Ascending aorta (tissue), 2 donors: ENCODE measurements around the gene OR51E1. TPM values are rescaled to one million over a fixed set of nuclear protein-coding genes. Genes with fewer than 3 reads are reported as not detected.

Experiments
- DNase-seq, 2 donors: peaks; one replicate each; pipeline ENCODE4 v3.0.0-alpha.2; 2019; ENCODE audit warnings: low spot score in 2 of 2
- H3K27ac ChIP-seq, 2 donors: fragments of 200-600 bp; sonication (generic); one replicate each; pipeline ENCODE4 v1.5.1; 2016 to 2017; ENCODE audit warnings: mild to moderate bottlenecking in 1 of 2
- H3K27me3 ChIP-seq: fragments of 200-600 bp; sonication (generic); one replicate; pipeline ENCODE4 v1.5.1; 2017
- H3K36me3 ChIP-seq, 2 donors: fragments of 200-600 bp; sonication (generic); one replicate each; pipeline ENCODE4 v1.5.1; 2016
- H3K4me1 ChIP-seq, 2 donors: fragments of 200-600 bp; sonication (generic); one replicate each; pipeline ENCODE4 v1.5.1; 2016 to 2017; ENCODE audit warnings: mild to moderate bottlenecking in 1 of 2
- H3K4me3 ChIP-seq, 2 donors: fragments of 200-600 bp; sonication (generic); one replicate each; pipeline ENCODE4 v1.5.1; 2016 to 2017; ENCODE audit warnings: mild to moderate bottlenecking in 1 of 2
- H3K9me3 ChIP-seq, 2 donors: fragments of 200-600 bp; sonication (generic); one replicate each; pipeline ENCODE4 v1.5.1; 2016
- CTCF ChIP-seq, 3 experiments: fragments of 200-600 bp in 2 of 3; fragments of 450-650 bp in 1 of 3; sonication (generic) in 2 of 3; IDR thresholded peaks; one replicate each; pipeline ENCODE4 v1.5.1; 2016 to 2019; ENCODE audit warnings: antibody characterized with exemption in 3 of 3, mild to moderate bottlenecking in 1 of 3, moderate library complexity in 1 of 3
- intact Hi-C: fragments of 100-400 bp; cut with DNase I; formaldehyde crosslinking; loops from one replicate; pipeline ENCODE4 v1.15.1; 2023
- total RNA-seq: library from RNA; depleted of rRNA; stranded (reverse); fragments of >200 nt; gene quantifications from one replicate; pipeline ENCODE4 v1.1.0, GENCODE V29; 2016

Gene OR51E1
- total RNA-seq, 1 donor from 2014 or later: 1.7 TPM

GRCh38 chr11:4610258-4610935 is 33.4 kb upstream of the OR51E1 start:
- intact Hi-C loops: no loop called here
- H3K4me3 ChIP-seq: peak overlapping the region; percentile 22 to 44

GRCh38 chr11:4611986-4612385 is 31.8 kb upstream of the OR51E1 start:
- peaks cover 0 to 4% of the 10 kb centered on the region in 2 donors for H3K4me1 ChIP-seq
- no peaks in the 10 kb centered on the region for H3K9me3 ChIP-seq
- TF ChIP-seq CTCF (IDR thresholded peaks at IDR 0.05): no peak
- no peaks in the 10 kb centered on the region for H3K36me3 ChIP-seq
- H3K4me3 ChIP-seq: no peak overlapping the region
- no peaks in the 10 kb centered on the region for H3K27me3 ChIP-seq
- no peak overlapping the region for H3K27ac ChIP-seq
- DNase-seq: no peak
- intact Hi-C loops: no loop called here

More at GRCh38 chr11:4610258-4610935, 33.4 kb upstream of the OR51E1 start:
- Histone ChIP-seq H3K36me3 (no peaks in the 10 kb centered on the region), H3K27me3 (no peaks in the 10 kb centered on the region), H3K4me1 (peaks cover 0 to 10% of the 10 kb centered on the region in 2 donors), H3K27ac (peak overlapping the region; percentile 47 to 52), H3K9me3 (no peaks in the 10 kb centered on the region)
- no peak for DNase-seq
- TF ChIP-seq CTCF (IDR thresholded peaks at IDR 0.05): no peak

- no peak for DNase-seq
- Histone ChIP-seq H3K27me3 (no peaks in the 10 kb centered on the region), H3K9me3 (no peaks in the 10 kb centered on the region), H3K27ac (no peak overlapping the region), H3K36me3 (no peaks in the 10 kb centered on the region), H3K4me1 (no peaks in the 10 kb centered on the region), H3K4me3 (no peak overlapping the region)
- intact Hi-C loops: no loop called here
- no peak for TF ChIP-seq CTCF (IDR thresholded peaks at IDR 0.05)
These were observed 27.8 kb upstream of the OR51E1 start for GRCh38 chr11:4615856-4616444.

- intact Hi-C loops: no loop called here
- H3K27me3 ChIP-seq: no peaks in the 10 kb centered on the region
- H3K9me3 ChIP-seq: no peaks in the 10 kb centered on the region
- no peak overlapping the region for H3K27ac ChIP-seq
- no peaks in the 10 kb centered on the region for H3K4me1 ChIP-seq
- no peak for TF ChIP-seq CTCF (IDR thresholded peaks at IDR 0.05)
- H3K36me3 ChIP-seq: no peaks in the 10 kb centered on the region
- DNase-seq: no peak
- no peak overlapping the region for H3K4me3 ChIP-seq
These were observed 24.3 kb upstream of the OR51E1 start for GRCh38 chr11:4619514-4619913.

- DNase-seq: no peak
- Histone ChIP-seq H3K4me1 (no peaks in the 10 kb centered on the region), H3K27ac (no peak overlapping the region), H3K9me3 (no peaks in the 10 kb centered on the region), H3K4me3 (no peak overlapping the region), H3K36me3 (no peaks in the 10 kb centered on the region), H3K27me3 (no peaks in the 10 kb centered on the region)
- TF ChIP-seq CTCF (IDR thresholded peaks at IDR 0.05): peak in 1 of 3 experiments; percentile 23
- intact Hi-C loops: no loop called here
These were observed 17.3 kb upstream of the OR51E1 start for GRCh38 chr11:4626207-4627099.
